NCI-H345 treated with DMSO at 0.1 percent for 48 hours (cell line): Measurements from ENCODE around the gene MCOLN1.

Source experiments
- DNase-seq: peaks from one replicate; lab custom pipeline; 2025; ENCODE audit not compliant: unreplicated experiment; lab: John Stamatoyannopoulos, UW

MCOLN1 gene

DNA sequence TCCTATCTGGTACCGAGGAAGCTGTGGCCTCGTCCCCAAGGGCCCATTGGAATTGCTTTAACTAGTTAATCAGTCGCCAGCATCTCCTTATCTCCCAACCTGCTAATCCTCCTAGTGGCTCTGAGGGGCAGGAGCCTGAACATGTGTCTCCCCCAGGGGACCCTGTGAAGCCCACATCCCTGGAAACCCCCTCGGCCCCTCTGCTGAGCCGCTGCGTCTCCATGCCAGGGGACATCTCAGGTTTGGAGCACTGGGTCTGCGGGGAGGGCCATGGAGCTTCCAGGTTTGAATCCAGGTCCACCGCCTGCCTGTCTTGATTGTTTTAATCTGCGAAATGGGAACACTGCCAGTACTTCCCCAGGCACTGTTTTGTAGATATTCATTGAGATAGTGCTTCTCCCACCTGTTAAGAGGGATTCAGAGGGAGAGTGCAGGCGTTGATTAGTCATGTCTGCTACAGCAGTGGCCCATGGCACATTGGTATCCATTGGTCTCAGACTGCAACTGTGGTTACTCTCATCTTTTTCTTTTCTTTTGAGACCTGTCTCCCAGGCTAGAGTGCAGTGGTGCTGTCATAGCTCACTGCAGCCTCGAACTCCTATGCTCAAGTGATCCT, 19.5 kb downstream of the MCOLN1 start:
- DNase-seq = no peak

DNA sequence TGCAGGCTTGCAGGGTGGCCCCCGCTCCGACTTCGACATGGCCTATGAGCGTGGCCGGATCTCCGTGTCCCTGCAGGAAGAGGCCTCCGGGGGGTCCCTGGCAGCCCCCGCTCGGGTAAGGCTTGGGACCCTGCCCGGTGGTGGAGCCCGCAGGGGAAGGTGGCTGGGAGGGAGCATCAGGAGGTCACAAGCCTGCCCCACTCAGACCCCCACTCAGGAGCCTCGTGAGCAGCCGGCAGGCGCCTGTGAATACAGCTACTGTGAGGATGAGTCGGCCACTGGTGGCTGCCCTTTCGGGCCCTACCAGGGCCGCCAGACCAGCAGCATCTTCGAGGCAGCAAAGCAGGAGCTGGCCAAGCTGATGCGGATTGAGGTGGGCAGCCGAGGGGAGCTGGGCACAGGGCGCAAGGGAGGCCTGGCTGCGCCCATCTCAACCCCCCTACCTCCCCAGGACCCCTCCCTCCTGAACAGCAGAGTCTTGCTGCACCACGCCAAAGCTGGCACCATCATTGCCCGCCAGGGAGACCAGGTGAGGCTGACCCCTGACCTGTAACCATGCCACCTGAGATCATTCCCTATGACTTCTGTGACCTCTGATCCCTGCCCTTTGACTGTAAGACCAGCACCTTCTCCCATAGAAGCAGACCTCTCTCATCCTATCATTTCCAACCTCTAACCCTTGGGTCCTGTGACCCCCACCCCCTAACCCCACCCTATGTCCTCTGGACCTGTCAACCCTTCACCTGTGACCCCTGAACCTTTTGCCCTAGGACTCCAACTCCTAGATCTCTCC, 20.3 kb downstream of the MCOLN1 start:
- no peak for DNase-seq

DNA sequence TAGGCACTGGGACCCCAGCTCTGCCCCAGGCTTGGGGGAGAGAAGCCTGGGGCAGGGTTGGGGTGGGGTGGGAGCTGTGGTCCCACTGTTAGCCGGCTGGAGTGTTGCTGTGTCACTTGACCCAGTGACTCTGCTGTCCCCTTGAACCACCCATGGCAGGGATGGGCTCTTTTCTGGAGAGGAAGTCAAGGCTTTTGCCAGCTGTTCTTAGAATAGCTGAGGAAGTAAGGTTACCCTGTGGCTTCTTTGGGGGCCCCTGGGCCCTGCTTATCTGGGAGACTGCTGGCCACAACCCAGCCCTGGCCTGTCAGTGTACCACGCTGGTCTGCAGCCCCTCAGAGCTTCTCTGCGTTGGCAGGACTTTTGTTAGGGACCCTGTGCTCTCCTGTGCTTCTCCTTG, 22.2 kb downstream of the MCOLN1 start:
- DNase-seq = no peak

DNA sequence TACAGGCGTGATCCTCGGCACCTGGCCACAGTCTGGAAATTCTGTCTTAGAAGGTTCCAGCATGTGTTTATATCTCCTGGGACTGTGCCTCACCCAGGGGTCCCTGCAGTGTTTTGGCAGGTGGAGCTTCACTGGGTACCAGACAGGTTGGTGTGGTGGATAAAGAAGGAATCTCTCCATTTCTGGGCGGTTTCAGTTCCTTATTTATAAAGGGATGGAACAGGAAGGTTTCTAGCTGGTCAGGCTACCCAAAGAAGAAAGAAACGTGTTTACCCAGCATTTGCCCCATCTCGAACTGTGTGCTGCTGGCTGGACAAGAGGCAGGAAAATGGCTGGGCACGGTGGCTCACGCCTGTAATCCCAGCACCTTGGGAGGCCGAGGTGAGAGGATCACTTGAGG, 22.9 kb downstream of the MCOLN1 start:
- DNase-seq = no peak

DNA sequence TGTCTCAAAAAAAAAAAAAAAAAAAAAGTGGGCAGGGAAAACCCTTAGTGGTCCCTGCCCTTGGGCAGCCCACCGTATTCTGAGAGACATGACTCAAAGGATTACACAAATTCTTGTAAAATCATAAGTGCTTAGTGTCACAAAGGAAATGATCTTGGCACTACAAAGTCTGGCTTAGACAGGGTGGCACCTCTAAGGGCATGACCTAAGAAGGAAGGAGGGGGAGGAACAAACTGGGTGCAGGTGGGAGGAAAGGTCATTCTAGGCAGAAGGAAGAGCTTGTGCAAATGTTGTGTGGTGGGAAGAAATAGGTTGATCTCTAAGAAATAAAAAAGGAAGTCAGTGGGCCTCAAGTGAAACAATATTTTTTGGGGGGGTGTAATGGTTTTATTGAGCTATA, 23.5 kb downstream of the MCOLN1 start:
- no peak for DNase-seq

DNA sequence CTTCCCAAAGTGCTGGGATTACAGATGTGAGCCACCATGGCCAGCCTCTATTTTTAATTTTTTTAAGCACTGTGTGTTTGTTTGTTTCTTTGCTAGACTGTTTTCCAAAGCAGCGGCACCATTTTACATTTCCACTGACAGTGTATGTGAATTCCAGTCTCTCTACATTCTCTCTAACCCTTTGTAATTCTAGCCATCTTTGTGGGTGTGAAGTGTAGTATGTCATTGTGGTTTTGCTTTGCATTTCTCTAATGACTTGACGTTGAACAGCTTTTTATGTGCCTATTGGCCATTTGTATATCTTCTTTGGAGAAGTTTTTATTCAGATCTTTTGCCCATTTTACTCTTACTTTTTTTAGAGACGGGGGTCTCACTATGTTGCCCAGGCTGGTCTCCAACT, 24.7 kb downstream of the MCOLN1 start:
- no peak for DNase-seq

DNA sequence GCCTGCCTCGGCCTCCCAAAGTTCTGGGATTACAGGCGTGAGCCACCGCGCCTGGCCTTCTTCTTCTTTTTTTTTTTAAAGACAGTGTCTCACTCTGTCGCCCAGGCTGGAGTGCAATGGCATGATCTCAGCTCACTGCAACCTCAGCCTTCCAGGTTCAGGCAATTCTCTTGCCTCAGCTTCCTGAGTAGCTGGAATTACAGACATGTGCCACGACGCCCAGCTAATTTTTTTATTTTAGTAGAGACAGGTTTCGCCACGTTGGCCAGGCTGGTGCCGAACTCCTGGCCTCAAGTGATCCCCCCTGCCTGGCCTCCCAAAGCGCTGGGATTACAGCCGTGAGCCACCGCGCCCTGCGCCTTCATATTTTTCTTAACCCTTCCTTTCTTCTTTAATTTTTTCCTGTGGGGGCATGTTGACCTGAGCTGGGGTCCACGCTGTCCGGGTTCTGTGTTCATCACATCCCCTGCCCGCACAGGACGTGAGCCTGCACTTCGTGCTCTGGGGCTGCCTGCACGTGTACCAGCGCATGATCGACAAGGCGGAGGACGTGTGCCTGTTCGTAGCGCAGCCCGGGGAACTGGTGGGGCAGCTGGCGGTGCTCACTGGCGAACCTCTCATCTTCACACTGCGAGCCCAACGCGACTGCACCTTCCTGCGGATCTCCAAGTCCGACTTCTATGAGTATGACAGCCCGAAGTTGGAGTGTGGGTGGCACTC, 27.2 kb downstream of the MCOLN1 start:
- no peak for DNase-seq

DNA sequence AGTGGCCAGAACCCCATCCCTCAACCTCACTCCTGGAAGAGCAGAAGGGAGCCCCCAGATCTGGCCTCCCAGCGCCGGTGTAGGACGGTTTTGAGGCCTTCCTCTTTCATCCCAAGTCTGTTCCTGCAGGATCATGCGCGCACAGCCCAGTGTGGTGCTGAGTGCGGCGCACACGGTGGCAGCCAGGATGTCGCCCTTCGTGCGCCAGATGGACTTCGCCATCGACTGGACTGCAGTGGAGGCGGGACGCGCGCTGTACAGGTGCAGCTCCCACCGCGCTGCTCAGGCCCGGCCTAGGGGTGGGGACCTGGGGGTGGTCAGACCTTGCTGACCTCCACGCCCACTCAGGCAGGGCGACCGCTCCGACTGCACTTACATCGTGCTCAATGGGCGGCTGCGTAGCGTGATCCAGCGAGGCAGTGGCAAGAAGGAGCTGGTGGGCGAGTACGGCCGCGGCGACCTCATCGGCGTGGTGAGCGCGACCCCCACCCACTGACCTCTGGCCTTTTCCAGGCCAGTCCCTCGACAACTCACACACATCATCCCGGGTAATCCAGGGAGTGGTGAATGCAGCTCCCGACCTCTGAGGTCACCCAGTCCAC, 27.8 kb downstream of the MCOLN1 start:
- no peak for DNase-seq

DNA sequence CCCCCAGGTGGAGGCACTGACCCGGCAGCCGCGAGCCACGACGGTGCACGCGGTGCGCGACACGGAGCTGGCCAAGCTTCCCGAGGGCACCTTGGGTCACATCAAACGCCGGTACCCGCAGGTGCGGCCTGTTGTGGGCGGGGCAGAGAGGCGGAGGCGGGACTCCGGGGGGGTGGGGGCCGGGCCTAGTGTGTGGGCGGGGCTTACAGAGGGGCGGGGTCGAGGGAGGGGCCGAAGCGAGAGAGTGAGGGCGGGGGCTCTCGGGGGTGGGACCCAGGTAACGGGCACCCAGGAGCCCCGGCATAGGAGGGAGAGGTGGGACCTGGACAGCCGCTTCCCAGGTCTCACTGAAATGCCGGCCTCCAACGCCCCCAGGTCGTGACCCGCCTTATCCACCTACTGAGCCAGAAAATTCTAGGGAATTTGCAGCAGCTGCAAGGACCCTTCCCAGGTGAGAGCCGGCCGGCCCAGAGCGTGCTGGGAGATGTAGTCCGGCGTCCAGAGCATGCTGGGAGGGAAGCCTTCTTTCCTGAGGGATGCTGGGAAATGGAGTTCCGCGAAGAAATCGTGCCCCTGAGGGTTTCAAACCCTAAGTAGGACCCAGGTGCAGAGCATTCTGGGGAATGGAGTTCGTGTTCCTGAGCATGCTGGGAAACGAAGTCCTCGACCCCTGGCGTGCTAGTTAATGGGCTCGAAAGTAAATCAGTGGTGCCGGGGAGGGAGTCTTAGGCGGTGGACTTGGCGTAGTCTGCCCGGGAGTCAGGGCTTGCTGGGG, 28.8 kb downstream of the MCOLN1 start:
- DNase-seq = no peak

DNA sequence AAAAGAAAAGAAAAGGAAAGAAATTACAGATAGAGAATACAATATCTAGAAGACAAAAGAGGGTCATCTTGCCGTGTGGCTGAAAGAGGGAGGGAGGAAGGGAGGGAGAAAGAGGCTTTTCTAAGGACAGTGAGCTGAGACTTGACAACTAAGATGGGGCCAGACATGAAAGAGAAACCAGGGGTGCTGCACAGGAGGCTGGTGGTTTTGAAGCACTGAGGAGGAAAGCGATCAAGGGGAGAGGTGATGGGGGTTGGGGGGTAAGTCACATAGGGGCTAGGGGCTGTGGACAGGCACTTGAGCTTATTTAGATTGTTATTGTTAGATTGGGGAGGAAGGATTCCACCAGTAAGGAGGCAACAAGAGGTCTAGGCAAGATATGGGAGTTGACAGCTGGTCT, 30.4 kb downstream of the MCOLN1 start:
- no peak for DNase-seq

DNA sequence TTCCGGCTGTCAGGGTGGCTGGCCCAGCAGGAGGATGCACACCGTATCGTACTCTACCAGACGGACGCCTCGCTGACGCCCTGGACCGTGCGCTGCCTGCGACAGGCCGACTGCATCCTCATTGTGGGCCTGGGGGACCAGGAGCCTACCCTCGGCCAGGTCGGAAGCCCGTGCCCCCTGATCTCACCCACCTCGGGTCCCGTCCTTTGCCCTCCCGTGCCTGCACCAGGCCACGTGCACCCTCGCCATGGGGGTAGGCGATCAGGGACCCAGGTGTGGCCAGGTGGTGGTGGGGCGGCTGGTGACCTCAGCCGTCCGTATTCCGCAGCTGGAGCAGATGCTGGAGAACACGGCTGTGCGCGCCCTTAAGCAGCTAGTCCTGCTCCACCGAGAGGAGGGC, 32.1 kb downstream of the MCOLN1 start:
- DNase-seq = no peak

DNA sequence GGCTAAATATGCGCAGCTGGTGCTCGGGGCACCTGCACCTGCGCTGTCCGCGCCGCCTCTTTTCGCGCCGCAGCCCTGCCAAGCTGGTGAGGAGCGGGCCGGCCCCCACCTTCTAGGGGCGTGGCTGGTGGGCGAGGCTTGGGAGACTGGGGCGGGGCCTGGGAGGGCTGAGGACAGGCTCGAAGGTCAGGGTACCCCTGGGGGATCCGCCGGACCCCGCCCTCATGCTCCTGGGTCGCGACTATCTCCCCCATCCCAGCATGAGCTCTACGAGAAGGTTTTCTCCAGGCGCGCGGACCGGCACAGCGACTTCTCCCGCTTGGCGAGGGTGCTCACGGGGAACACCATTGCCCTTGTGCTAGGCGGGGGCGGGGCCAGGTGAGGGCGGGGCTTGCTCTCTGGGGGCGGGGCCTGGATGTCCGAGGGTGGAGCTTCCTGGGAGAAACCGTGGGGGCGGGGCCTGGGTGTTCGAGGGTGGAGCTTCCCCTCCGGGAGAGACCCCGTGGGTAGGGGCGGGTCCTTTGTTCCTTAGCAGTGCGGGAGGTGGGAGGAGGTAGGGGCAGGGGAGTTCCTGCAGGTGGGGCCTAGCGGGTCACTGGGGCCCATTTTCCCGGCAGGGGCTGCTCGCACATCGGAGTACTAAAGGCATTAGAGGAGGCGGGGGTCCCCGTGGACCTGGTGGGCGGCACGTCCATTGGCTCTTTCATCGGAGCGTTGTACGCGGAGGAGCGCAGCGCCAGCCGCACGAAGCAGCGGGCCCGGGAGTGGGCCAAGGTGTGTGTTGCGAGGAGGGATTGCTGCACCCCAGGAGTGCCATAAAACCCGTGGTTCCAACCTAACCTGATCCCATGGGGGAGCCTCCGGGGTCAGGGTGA, 32.8 kb downstream of the MCOLN1 start:
- no peak for DNase-seq

DNA sequence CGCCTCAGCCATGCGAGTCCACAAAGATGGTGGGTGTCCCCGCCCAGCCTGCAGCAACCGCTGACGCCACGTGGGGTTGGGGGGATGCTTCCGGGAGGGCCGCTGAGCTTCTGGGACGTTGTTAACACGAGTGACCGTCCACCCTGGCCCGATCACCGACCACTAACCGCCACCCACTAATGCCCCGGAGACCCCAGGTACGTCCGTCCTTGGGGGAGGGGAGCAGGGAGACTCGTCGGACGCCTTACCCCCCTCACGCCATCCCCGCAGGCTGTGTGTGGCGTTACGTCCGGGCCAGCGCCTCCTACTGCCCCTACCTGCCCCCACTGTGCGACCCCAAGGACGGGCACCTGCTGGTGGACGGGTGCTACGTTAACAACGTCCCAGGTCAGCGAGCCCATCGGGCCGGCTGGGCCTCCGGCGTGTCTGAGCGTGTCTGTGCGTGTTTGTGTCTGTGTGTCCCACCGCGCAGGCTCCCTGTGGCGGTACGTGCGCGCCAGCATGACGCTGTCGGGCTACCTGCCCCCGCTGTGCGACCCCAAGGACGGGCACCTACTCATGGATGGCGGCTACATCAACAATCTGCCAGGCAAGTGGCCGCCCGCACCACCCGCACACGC, 34.4 kb downstream of the MCOLN1 start:
- no peak for DNase-seq

DNA sequence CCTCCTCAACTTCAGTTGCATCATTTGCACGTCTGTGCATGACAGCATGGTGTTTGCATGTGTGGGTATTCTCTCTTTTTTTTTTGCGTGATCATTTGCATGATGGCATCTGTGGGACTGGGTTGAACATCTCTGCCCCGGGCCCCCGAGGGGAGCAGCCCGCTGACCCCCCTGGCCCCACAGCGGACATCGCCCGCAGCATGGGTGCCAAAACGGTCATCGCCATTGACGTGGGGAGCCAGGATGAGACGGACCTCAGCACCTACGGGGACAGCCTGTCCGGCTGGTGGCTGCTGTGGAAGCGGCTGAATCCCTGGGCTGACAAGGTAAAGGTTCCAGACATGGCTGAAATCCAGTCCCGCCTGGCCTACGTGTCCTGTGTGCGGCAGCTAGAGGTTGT, 36.2 kb downstream of the MCOLN1 start:
- DNase-seq = no peak

DNA sequence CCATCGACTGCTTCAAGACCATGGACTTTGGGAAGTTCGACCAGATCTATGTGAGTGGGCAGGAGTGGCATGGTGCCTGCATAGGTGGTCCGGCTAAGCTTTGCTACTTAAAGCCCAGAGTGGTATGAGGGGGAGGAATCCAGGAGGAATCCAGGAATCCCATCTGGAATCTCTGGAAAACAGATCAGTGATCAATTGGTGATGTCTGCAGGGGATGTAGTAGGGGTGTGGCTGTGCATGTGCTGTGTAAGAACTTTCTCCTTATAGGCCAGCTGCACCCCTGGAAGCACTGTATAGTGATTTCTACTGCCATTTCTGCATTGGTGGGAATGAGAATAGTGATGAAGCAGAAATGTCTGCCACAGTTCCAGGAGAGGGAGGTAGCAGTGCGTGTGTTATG, 36.7 kb downstream of the MCOLN1 start:
- no peak for DNase-seq

DNA sequence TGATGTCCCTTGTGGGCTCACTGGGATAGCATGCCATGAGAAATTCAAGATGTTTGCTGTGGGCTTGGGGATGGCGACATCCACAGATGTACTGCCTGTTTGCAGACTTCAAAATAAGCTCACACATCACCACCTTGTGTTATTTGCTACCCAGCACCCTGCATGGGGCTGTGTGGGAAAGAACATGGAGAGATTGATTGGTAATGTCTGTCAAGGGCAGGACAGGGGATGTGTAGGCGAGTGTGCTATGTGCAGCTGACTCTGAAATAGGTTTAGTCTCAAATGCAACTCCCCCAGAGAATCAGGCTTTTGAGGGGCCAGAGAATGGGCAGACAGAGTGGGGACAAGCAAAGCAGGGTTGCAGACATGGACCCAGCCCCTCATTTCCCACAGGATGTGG, 37.8 kb downstream of the MCOLN1 start:
- no peak for DNase-seq

DNA sequence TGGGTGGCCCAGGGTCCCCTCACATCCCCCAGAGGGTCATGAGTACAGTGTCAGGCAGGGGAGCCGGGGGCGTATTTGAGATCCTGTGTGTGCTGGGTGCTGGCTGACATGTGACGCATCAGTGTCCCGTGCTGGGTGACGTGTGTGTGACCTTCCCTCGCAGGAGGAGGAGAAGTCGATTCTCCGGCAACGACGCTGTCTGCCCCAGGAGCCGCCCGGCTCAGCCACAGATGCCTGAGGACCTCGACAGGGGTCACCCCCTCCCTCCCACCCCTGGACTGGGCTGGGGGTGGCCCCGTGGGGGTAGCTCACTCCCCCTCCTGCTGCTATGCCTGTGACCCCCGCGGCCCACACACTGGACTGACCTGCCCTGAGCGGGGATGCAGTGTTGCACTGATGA, 38.9 kb downstream of the MCOLN1 start:
- no peak for DNase-seq

DNA sequence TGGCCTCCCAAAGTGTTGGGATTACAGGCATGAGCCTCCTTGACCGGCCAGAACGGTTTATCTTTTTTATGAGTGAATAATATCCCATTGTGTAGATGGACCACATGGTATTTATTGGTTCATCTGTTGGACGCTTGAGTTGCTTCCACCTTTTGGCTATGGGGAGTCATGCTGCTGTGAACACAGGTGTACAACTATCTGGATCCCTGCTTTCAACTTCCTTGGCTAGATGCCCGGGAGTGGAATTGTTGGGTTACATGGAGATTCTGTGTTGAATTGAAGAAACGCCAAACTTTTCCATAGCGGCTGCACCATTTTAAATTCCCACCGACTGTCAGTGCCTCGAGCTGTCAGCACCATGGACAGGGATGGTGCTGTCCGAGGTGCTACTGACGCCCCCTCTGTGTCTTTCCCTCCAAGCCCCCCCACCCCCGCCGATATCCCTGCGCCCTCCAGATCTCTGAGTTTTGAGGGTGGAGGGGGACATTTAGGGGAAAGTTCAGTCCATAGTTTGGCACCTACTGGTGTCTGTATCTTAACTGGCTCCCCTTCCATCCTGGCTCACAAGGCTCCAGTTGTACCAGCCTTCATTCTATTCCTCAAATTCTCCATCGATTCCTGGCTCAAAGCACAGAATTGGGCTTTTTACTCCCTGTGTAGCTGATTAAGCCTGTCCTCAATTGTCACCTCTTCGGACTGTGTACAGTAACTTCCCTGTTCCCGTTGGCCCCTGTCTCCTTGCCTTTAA, 40.4 kb downstream of the MCOLN1 start:
- no peak for DNase-seq

DNA sequence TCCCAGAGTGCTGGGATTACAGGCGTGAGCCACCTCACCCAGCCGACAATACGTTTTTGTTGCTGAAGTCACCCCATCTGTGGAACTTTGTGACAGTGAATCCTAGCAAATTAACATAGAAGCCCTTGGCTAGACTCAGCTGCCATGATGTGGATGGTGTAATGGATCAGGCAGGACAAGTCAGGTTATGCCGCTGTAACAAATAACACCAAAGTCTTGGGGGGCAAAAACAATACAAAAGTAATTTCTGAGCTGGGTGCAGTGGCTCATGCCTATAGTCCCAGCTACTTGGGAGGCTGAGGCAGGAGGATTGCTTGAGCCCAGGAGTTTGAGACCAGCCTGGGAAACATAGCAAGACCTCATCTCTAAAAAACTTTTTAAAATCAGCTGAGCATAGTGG, 42.4 kb downstream of the MCOLN1 start:
- no peak for DNase-seq
